GM23338 (cell line): ENCODE results near the gene ADGRG2. TPM values are rescaled to one million over a fixed set of nuclear protein-coding genes. Genes with fewer than 3 reads are reported as not detected.

Experiments
- ATAC-seq: fragments of 200-7000 bp; cut with Tn5 transposase; 3 replicates; pipeline ENCODE4 v1.9.1; 2020
- DNase-seq: peaks from one replicate; pipeline ENCODE4 v3.0.0-alpha.2; 2015; ENCODE audit warnings: low spot score
- H2AFZ ChIP-seq: fragments of 200-600 bp; sonication (generic); 2 replicates; pipeline ENCODE4 v1.8.0; 2016; ENCODE audit warnings: antibody characterized with exemption, mild to moderate bottlenecking, moderate library complexity
- H3F3A ChIP-seq: fragments of 200-600 bp; sonication (generic); replicated peaks from 2 replicates; pipeline ENCODE4 v1.8.0; 2017; ENCODE audit warnings: antibody characterized with exemption, mixed run types, low read depth
- H3K27ac ChIP-seq: fragments of 200-600 bp; sonication (generic); 2 replicates; pipeline ENCODE4 v1.6.1; 2016; ENCODE audit warnings: low read depth
- H3K27me3 ChIP-seq: fragments of 200-600 bp; sonication (generic); 2 replicates; pipeline ENCODE4 v1.8.0; 2016; ENCODE audit warnings: mild to moderate bottlenecking, mixed run types, moderate library complexity; ENCODE audit not compliant: insufficient read depth
- H3K36me3 ChIP-seq: fragments of 200-600 bp; sonication (generic); 2 replicates; pipeline ENCODE4 v1.8.0; 2016; ENCODE audit warnings: mild to moderate bottlenecking; ENCODE audit not compliant: insufficient read depth
- H3K4me1 ChIP-seq: fragments of 200-600 bp; sonication (generic); 2 replicates; pipeline ENCODE4 v1.8.0; 2016; ENCODE audit warnings: mild to moderate bottlenecking, moderate library complexity; ENCODE audit not compliant: insufficient read depth
- H3K4me2 ChIP-seq: fragments of 200-600 bp; sonication (generic); 2 replicates; pipeline ENCODE4 v1.7.1; 2017; ENCODE audit warnings: mixed run types
- H3K4me3 ChIP-seq: fragments of 200-600 bp; sonication (generic); 2 replicates; pipeline ENCODE4 v1.6.1; 2016; ENCODE audit warnings: mixed run types
- H3K79me2 ChIP-seq: fragments of 200-600 bp; sonication (generic); replicated peaks from 2 replicates; pipeline ENCODE4 v1.8.0; 2017; ENCODE audit warnings: mild to moderate bottlenecking; ENCODE audit not compliant: insufficient read depth
- H3K9me2 ChIP-seq: fragments of 200-600 bp; sonication (generic); 2 replicates; pipeline ENCODE4 v1.8.0; 2017; ENCODE audit not compliant: insufficient read depth
- H4K20me1 ChIP-seq: fragments of 200-600 bp; sonication (generic); replicated peaks from 2 replicates; pipeline ENCODE4 v1.8.0; 2017; ENCODE audit warnings: mild to moderate bottlenecking; ENCODE audit not compliant: insufficient read depth
- H3K27ac Mint-ChIP-seq: 2 replicates; pipeline ENCODE4 v1.8.0; 2020; ENCODE audit warnings: inconsistent platforms, mild to moderate bottlenecking, moderate library complexity, mixed read lengths
- H3K27me3 Mint-ChIP-seq: 3 replicates; pipeline ENCODE4 v1.8.0; 2022; ENCODE audit warnings: low read depth, mild to moderate bottlenecking, moderate library complexity, mixed read lengths, inconsistent platforms; ENCODE audit not compliant: insufficient read depth, poor library complexity
- H3K36me3 Mint-ChIP-seq: 3 replicates; pipeline ENCODE4 v1.8.0; 2021; ENCODE audit warnings: low read depth, mild to moderate bottlenecking, inconsistent platforms, moderate library complexity, mixed read lengths
- H3K4me1 Mint-ChIP-seq: 3 replicates; pipeline ENCODE4 v1.8.0; 2020; ENCODE audit warnings: mild to moderate bottlenecking, inconsistent platforms, mixed read lengths
- H3K4me3 Mint-ChIP-seq: 3 replicates; pipeline ENCODE4 v1.8.0; 2021; ENCODE audit warnings: moderate library complexity, mild to moderate bottlenecking, inconsistent platforms, mixed read lengths
- H3K9me3 Mint-ChIP-seq: 3 replicates; pipeline ENCODE4 v1.8.0; 2020; ENCODE audit warnings: moderate library complexity, mild to moderate bottlenecking, inconsistent platforms, mixed read lengths
- CREB1 ChIP-seq: fragments of 250-450 bp; sonication (Bioruptor Pico); IDR thresholded peaks from 2 replicates; pipeline ENCODE4 v1.5.0; 2020; ENCODE audit warnings: low read depth, mild to moderate bottlenecking, moderate library complexity
- EZH2 ChIP-seq: fragments of 200-600 bp; sonication (generic); IDR thresholded peaks from one replicate; pipeline ENCODE4 v1.8.0; 2017; ENCODE audit warnings: antibody characterized with exemption, mild to moderate bottlenecking, low read depth; ENCODE audit not compliant: unreplicated experiment
- EZH2phosphoT487 ChIP-seq: fragments of 200-600 bp; sonication (generic); IDR thresholded peaks from one replicate; pipeline ENCODE4 v1.8.1; 2018; ENCODE audit warnings: antibody characterized with exemption; ENCODE audit not compliant: unreplicated experiment
- JUNB ChIP-seq: IDR thresholded peaks from one replicate; pipeline ENCODE4 v1.6.1; 2016; ENCODE audit warnings: antibody characterized with exemption; ENCODE audit not compliant: unreplicated experiment
- NANOG ChIP-seq: IDR thresholded peaks from 2 replicates; pipeline ENCODE4 v1.6.1; 2016; ENCODE audit warnings: antibody characterized with exemption, borderline replicate concordance
- POLR2AphosphoS5 ChIP-seq: IDR thresholded peaks from 2 replicates; pipeline ENCODE4 v1.6.1; 2016; ENCODE audit warnings: antibody characterized with exemption, low read depth
- STAT1 ChIP-seq: IDR thresholded peaks from one replicate; pipeline ENCODE4 v1.6.1; 2016; ENCODE audit warnings: antibody characterized with exemption; ENCODE audit not compliant: unreplicated experiment
- ZNF114 ChIP-seq: fragments of 250-450 bp; sonication (Bioruptor Pico); IDR thresholded peaks from 2 replicates; pipeline ENCODE4 v1.5.0; 2020; ENCODE audit warnings: mild to moderate bottlenecking, moderate library complexity
- ZNF331 ChIP-seq: fragments of 250-450 bp; sonication (Bioruptor Pico); IDR thresholded peaks from 2 replicates; pipeline ENCODE4 v1.5.0; 2020; ENCODE audit warnings: low read depth, mild to moderate bottlenecking, moderate library complexity
- ZNF462 ChIP-seq: fragments of 250-450 bp; sonication (Bioruptor Pico); IDR thresholded peaks from 2 replicates; pipeline ENCODE4 v1.5.0; 2020; ENCODE audit warnings: mild to moderate bottlenecking, moderate library complexity
- polyA plus RNA-seq: library from polyadenylated mRNA; unstranded; fragments of >200 nt; fragmentation: Nextera tagmentation; extraction: Ambion mirVana; gene quantifications from 2 replicates; pipeline ENCODE4 v1.2.1, GENCODE V29; 2016
- total RNA-seq: library from RNA; depleted of rRNA; stranded (reverse); fragments of >200 nt; shearing (Covaris generic); gene quantifications from 2 replicates; pipeline ENCODE4 v1.2.3, GENCODE V29; 2014
- TF ChIP-seq, protein P1 (sequence below), 2 experiments: fragments of 200-600 bp in 1 of 2; sonication (generic) in 1 of 2; conservative IDR thresholded peaks; 2 replicates each; pipeline versions ENCODE4 v1.5.1 to v1.6.1; 2016 to 2017; ENCODE audit warnings: antibody characterized with exemption in 2 of 2, low read depth in 2 of 2, mild to moderate bottlenecking in 2 of 2, moderate library complexity in 1 of 2
- TF ChIP-seq, protein P2 (sequence below): IDR thresholded peaks from 2 replicates; pipeline ENCODE4 v1.6.1; 2016; ENCODE audit warnings: antibody characterized with exemption

The ADGRG2 gene
- total and polyA plus RNA-seq, 2 experiments from 2014 or later: 4.0 to 10.8 TPM

- TF ChIP-seq, protein P1, sequence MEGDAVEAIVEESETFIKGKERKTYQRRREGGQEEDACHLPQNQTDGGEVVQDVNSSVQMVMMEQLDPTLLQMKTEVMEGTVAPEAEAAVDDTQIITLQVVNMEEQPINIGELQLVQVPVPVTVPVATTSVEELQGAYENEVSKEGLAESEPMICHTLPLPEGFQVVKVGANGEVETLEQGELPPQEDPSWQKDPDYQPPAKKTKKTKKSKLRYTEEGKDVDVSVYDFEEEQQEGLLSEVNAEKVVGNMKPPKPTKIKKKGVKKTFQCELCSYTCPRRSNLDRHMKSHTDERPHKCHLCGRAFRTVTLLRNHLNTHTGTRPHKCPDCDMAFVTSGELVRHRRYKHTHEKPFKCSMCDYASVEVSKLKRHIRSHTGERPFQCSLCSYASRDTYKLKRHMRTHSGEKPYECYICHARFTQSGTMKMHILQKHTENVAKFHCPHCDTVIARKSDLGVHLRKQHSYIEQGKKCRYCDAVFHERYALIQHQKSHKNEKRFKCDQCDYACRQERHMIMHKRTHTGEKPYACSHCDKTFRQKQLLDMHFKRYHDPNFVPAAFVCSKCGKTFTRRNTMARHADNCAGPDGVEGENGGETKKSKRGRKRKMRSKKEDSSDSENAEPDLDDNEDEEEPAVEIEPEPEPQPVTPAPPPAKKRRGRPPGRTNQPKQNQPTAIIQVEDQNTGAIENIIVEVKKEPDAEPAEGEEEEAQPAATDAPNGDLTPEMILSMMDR (conservative IDR thresholded peaks at IDR 0.05; ENCODE audit: low read depth in 2 of 2): no peak
- TF ChIP-seq ZNF114 (CRISPR knock-in tag) (no peak), JUNB (no peak), EZH2 (no peak), ZNF331 (CRISPR knock-in tag) (no peak), NANOG (no peak)
Observed at GRCh38 chrX:18944482-18944881, 177.8 kb downstream of the ADGRG2 start (continued).

- Histone ChIP-seq H3K4me3 (no peak overlapping the region), H4K20me1 (no peaks in the 10 kb centered on the region), H3F3A (no peaks in the 10 kb centered on the region), H3K4me1 (peaks cover 4% of the 10 kb centered on the region; the same call in 1 of the 2 replicates), H3K36me3 (no peaks in the 10 kb centered on the region), H3K79me2 (no peaks in the 10 kb centered on the region), H3K27ac (no peak overlapping the region), H2AFZ (no peak overlapping the region), H3K27me3 (no peaks in the 10 kb centered on the region), H3K9me2 (no peaks in the 10 kb centered on the region), H3K4me2 (no peak overlapping the region)
- H3K27me3 Mint-ChIP-seq: no peaks in the 10 kb centered on the region
- H3K9me3 Mint-ChIP-seq: no peaks in the 10 kb centered on the region
- peaks cover 25% of the 10 kb centered on the region; the same call in 2 of the 3 replicates for H3K36me3 Mint-ChIP-seq
- no peak for DNase-seq
- peaks cover 10% of the 10 kb centered on the region; the same call in 2 of the 3 replicates for H3K4me1 Mint-ChIP-seq
- no peak overlapping the region for H3K4me3 Mint-ChIP-seq
- ATAC-seq: no peak
- H3K27ac Mint-ChIP-seq: no peak overlapping the region
- TF ChIP-seq ZNF462 (CRISPR knock-in tag): no peak
- TF ChIP-seq NANOG: no peak
- TF ChIP-seq, protein P2, sequence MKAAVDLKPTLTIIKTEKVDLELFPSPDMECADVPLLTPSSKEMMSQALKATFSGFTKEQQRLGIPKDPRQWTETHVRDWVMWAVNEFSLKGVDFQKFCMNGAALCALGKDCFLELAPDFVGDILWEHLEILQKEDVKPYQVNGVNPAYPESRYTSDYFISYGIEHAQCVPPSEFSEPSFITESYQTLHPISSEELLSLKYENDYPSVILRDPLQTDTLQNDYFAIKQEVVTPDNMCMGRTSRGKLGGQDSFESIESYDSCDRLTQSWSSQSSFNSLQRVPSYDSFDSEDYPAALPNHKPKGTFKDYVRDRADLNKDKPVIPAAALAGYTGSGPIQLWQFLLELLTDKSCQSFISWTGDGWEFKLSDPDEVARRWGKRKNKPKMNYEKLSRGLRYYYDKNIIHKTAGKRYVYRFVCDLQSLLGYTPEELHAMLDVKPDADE: no peak
- TF ChIP-seq POLR2AphosphoS5: no peak
- TF ChIP-seq, protein P1 (conservative IDR thresholded peaks at IDR 0.05; ENCODE audit: low read depth in 2 of 2): no peak
- TF ChIP-seq ZNF114 (CRISPR knock-in tag): no peak
- TF ChIP-seq EZH2phosphoT487: no peak
- TF ChIP-seq JUNB: no peak
- TF ChIP-seq ZNF331 (CRISPR knock-in tag): no peak
- TF ChIP-seq CREB1 (CRISPR knock-in tag): no peak
- no peak for TF ChIP-seq STAT1
Observed at GRCh38 chrX:18941896-18942295, 180.4 kb downstream of the ADGRG2 start.
